RWPE1 (cell line): ENCODE data around the gene NDUFB7.
"Not testable (repeated sequence)": the region's sequence is repeated elsewhere in the genome, so short reads cannot be mapped to it uniquely, and the experiment has no call there.

Experiments
- CTCF ChIA-PET: fragments of 350-600 bp; sonication (Branson Sonifier 250); formaldehyde crosslinking; extraction: SDS; loops from one replicate; lab custom pipeline; 2021; lab: Yijun Ruan, JAX
- POLR2A ChIA-PET: fragments of 400-600 bp; formaldehyde crosslinking; extraction: SDS; loops from one replicate; lab custom pipeline; 2020; ENCODE audit warnings: antibody characterized with exemption; ENCODE audit not compliant: low non-redundant PET; lab: Yijun Ruan, JAX
- DNase-seq: peaks from one replicate; pipeline ENCODE4 v3.0.0; 2012; ENCODE audit warnings: low spot score
- H3K27ac ChIP-seq: fragments of 450-650 bp; 2 replicates; pipeline ENCODE4 v1.5.1; 2017
- TF ChIP-seq, protein P1 (sequence below): fragments of 450-650 bp; conservative IDR thresholded peaks from 2 replicates; pipeline ENCODE4 v1.5.1; 2017; ENCODE audit warnings: low read depth, mild to moderate bottlenecking

NDUFB7 gene

DNA sequence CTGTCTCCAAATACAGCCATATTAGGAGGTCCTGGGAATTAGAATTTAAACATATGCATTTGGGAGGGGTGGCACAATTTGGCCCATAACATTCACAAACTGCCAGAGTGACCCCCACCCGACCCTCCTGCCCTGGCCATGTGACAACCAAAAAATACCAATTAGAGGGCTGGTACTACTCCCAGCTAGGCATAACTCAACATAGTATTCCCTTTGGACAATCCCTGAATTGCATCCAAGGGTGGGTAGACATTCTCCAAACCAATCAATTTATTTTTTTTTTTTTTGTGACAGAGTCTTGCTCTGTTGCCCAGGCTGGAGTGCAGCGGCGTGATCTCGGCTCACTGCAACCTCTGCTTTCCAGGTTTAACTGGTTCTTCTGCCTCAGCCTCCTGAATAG, 40.8 kb upstream of the NDUFB7 start:
- TF ChIP-seq, protein P1, sequence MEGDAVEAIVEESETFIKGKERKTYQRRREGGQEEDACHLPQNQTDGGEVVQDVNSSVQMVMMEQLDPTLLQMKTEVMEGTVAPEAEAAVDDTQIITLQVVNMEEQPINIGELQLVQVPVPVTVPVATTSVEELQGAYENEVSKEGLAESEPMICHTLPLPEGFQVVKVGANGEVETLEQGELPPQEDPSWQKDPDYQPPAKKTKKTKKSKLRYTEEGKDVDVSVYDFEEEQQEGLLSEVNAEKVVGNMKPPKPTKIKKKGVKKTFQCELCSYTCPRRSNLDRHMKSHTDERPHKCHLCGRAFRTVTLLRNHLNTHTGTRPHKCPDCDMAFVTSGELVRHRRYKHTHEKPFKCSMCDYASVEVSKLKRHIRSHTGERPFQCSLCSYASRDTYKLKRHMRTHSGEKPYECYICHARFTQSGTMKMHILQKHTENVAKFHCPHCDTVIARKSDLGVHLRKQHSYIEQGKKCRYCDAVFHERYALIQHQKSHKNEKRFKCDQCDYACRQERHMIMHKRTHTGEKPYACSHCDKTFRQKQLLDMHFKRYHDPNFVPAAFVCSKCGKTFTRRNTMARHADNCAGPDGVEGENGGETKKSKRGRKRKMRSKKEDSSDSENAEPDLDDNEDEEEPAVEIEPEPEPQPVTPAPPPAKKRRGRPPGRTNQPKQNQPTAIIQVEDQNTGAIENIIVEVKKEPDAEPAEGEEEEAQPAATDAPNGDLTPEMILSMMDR: no peak
- CTCF ChIA-PET: no interaction called here
- DNase-seq: no peak
- POLR2A ChIA-PET: no interaction called here
- H3K27ac ChIP-seq: no peak overlapping the region

DNA sequence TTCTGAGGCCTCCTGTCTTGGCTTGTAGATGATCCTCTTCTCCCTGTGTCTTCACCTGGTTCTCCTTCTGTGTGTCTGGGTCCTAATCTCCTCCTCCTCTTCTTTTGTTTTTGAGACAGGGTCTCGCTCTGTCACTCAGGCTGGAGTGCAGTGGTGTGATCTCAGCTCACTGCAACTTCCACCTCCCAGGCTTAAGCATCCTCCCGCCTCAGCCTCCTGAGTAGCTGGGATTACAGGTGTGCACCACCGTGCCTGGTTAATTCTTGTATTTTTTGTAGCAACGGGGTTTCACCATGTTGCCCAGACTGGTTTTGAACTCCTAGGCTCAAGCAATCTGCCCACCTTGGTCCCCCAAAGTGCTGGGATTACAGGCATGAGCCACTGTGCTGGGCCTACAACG, 40.4 kb upstream of the NDUFB7 start:
- H3K27ac ChIP-seq, DNase-seq, POLR2A ChIA-PET, CTCF ChIA-PET: not testable (repeated sequence)

DNA sequence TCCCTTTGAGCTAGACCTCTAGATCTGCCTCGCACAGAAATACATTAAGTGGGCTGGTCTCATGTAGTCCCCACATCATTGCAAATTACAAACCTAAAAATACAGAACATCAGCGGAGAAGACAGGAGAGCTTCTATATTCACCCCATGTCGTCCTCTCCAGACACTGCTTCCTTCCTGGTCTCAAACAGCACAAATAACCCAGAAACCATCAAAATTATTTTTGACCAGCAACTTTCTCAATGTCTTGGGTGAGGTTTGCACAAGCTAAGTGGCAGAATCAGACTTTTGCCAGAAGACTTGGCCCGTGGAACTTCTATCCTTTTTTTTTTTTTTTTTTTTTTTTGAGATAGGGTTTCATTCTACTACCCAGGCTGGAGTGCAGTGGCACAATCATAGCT, 39.2 kb upstream of the NDUFB7 start:
- DNase-seq: no peak
- TF ChIP-seq, protein P1: no peak
- no peak overlapping the region for H3K27ac ChIP-seq
- POLR2A ChIA-PET: no interaction called here
- CTCF ChIA-PET: no interaction called here

DNA sequence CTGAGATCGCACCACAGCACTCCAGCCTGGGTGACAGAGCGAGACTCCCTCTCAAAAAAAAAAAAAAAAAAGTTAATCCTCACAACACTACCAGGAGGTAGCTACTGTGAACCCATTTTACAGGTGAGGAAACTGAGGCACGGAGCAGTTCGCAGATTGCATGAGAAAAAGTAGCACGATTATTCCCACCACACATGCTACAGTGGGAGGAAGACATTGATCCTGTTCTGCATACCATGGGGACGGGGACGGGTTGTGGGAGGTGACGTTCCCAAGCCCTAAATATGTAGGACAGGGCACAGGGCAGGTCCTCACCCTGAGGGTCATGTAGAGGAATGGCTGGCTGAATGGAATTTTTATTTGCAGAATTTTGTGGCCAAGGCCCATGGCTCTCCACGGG, 34.8 kb upstream of the NDUFB7 start:
- DNase-seq: no peak
- TF ChIP-seq, protein P1: no peak
- ChIA-PET CTCF (no interaction called here), POLR2A (no interaction called here)
- no peak overlapping the region for H3K27ac ChIP-seq

DNA sequence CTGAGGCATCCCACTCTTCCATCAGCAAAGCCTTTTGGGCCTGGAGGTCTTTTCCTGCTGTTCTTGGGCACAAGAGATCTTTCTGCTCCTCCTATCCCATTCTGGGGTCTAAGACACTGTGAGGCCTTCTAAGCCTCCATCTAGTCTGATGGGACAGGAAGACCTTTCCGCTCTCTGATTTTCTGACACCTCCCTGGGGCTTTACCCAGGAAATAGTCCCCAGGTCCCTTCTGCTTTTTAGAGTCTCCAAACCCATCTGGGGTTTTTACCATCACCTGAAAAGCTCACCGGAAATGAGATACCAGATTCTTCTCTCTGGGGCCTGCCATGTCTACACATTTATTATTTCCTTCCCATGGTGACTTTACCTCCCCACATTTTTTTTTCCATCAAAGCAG, 32.1 kb upstream of the NDUFB7 start:
- POLR2A ChIA-PET: no interaction called here
- CTCF ChIA-PET: interaction anchor here (0.7 kb wide), 1 partner anchor 376 kb away, joined by 4 read pairs; no protein-coding TSS in a partner anchor
- no peak overlapping the region for H3K27ac ChIP-seq
- no peak for DNase-seq
- TF ChIP-seq, protein P1: no peak

DNA sequence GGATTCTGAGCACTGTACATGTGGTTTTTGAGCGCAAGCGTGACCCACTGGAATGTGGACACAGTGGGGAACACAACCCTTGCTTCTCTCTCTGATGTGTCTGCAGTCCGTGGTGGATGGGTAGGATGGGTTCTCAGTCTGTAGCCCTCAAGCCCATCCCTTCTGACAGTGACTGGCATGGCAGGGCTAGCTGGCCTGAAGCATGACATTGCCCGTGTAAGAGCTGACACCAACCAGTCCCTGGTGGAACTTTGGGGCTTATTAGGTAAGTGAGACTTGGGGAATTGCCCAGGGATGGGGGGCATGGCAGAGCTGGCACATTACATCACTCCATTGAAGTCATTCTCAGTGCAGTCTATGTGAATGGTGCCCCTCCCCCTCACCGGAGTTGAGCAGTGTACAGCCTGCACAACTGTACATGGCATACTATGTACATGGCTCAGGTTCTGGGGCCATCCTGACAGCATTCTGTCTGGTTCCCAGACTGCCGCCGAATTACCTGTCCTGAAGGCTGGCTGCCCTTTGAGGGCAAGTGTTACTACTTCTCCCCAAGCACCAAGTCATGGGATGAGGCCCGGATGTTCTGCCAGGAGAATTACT, 27.8 kb upstream of the NDUFB7 start:
- H3K27ac ChIP-seq: no peak overlapping the region
- CTCF ChIA-PET: no interaction called here
- DNase-seq: no peak
- TF ChIP-seq, protein P1: no peak
- POLR2A ChIA-PET: no interaction called here

DNA sequence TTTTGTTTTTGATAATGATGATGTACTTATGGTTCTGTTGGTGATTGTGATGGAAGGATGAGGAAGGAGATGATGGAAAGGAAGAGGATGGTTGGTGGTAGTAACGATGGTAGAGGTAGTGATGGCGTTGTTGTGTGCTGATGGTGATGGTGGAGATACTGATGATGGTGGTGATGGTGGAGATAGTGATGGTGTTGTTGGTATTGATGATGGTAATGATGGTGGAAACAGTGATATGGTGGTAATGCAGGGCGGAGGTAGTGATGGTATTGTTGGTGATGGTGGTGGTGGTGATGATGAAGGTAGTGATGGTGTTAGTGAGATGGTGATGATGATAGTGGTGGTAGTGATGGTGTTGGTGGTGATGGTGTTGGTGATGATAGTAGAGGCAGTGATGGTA, 23.7 kb upstream of the NDUFB7 start:
- ChIA-PET CTCF (no interaction called here), POLR2A (no interaction called here)
- TF ChIP-seq, protein P1: no peak
- no peak overlapping the region for H3K27ac ChIP-seq
- DNase-seq: no peak

DNA sequence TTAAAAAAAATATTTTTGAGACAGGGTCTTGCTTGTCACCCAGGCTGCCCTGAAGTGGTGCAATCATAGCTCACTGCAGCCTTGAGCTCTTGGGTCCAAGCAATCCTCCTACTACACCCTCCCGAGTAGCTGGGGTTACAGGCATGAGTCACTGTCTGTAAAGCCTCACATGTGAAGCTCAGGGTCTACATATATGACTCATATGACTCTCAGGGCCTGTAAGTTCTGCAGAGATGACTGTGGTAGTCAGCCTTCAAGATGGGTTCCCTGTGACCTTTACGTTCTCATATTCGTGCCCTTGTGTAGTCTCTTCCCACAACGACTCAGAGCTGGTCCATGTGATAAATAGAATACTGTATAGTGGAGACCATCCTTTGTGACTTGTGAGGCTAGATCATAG, 17.6 kb upstream of the NDUFB7 start:
- H3K27ac ChIP-seq, DNase-seq, CTCF ChIA-PET, POLR2A ChIA-PET: not testable (repeated sequence)

DNA sequence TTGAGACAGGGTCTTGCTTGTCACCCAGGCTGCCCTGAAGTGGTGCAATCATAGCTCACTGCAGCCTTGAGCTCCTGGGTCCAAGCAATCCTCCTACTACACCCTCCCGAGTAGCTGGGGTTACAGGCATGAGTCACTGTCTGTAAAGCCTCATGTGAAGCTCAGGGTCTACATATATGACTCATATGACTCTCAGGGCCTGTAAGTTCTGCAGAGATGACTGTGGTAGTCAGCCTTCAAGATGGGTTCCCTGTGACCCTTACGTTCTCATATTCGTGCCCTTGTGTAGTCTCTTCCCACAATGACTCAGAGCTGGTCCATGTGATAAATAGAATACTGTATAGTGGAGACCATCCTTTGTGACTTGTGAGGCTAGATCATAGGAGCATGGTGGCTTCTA, 13.3 kb upstream of the NDUFB7 start:
- DNase-seq, H3K27ac ChIP-seq, POLR2A ChIA-PET, CTCF ChIA-PET: not testable (repeated sequence)

DNA sequence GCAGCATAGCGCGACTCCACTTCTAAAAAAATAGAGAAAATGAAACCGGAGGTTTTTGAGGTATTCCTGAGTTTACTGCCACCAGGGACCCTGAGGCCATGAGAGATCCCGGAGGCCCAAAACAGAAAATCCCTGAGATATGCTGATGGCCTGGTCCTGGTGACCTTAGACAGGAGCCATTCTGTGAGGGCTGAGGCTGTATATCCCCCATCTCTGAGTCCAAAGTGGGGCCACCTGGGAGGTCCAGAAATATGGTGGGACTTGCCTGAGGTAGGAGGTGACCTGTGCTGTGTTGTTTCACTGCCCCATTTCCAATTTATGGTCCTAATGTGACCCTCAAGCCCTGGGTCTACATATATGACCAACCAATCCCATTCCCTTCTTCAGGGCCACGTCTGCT, 12.5 kb upstream of the NDUFB7 start:
- H3K27ac ChIP-seq, POLR2A ChIA-PET, DNase-seq, CTCF ChIA-PET: not testable (repeated sequence)
